Effector memory CD4-positive, alpha-beta T cell (primary cell): Measurements from ENCODE around the gene SPAG9.

Source experiments
- DNase-seq, 3 donors: peaks; one replicate each; pipeline ENCODE4 v3.0.0-alpha.2; 2020
- H3K27ac ChIP-seq: 2 replicates; pipeline ENCODE4 v1.7.0; 2013; ENCODE audit warnings: mild to moderate bottlenecking, low read length, moderate library complexity; ENCODE audit not compliant: insufficient read depth, poor library complexity, severe bottlenecking
- H3K27me3 ChIP-seq: replicated peaks from 2 replicates; pipeline ENCODE4 v1.7.0; 2013; ENCODE audit warnings: mild to moderate bottlenecking, low read length; ENCODE audit not compliant: insufficient read depth, control insufficient read depth, poor library complexity, severe bottlenecking
- H3K36me3 ChIP-seq: 2 replicates; pipeline ENCODE4 v1.7.0; 2013; ENCODE audit warnings: mild to moderate bottlenecking, low read length, moderate library complexity; ENCODE audit not compliant: control insufficient read depth, insufficient read depth
- H3K4me1 ChIP-seq: 2 replicates; pipeline ENCODE4 v1.7.0; 2013; ENCODE audit warnings: low read length, mild to moderate bottlenecking; ENCODE audit not compliant: control insufficient read depth, insufficient read depth, poor library complexity, severe bottlenecking
- H3K4me3 ChIP-seq: 2 replicates; pipeline ENCODE4 v1.7.0; 2013; ENCODE audit warnings: low read length, low read depth, mild to moderate bottlenecking; ENCODE audit not compliant: insufficient read depth, poor library complexity, severe bottlenecking
- H3K9me3 ChIP-seq: 2 replicates; pipeline ENCODE4 v1.7.0; 2013; ENCODE audit warnings: mild to moderate bottlenecking, low read length, moderate library complexity; ENCODE audit not compliant: control insufficient read depth

Gene SPAG9

DNA sequence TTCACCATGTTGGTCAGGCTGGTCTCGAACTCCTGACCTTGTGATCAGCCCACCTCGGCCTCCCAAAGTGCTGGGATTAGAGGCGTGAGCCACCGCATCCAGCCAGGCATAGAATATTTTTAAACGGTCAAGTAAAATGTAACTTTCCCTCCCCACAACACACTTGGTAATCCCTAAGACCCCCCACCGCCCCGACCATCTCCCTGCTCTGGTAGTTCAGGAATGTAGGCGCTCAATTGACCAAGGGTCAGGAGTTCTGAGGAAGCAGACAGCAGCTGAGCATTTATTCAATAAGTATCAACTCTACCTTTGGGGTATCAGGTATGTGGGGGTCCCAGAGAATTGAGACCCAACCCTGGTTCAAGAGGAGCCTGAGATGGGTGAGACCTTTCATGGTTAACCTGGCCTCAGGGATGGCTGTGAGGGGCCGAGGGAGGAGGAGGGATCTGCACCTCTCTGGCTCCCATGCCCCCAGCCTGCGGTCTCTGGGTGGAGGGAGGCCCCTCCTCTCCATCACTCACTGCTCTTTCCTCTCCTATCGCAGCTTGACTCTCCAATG, 206.1 kb downstream of the SPAG9 start:
- no peak overlapping the region for H3K27ac ChIP-seq
- H3K27me3 ChIP-seq = no peaks in the 10 kb centered on the region
- H3K36me3 ChIP-seq = no peaks in the 10 kb centered on the region
- H3K4me1 ChIP-seq = peaks cover 61% of the 10 kb centered on the region
- no peaks in the 10 kb centered on the region for H3K9me3 ChIP-seq
- no peak for DNase-seq
- no peak overlapping the region for H3K4me3 ChIP-seq

- H3K4me3 ChIP-seq = no peak overlapping the region
- H3K27ac ChIP-seq = no peak overlapping the region
- H3K9me3 ChIP-seq = no peaks in the 10 kb centered on the region
- no peaks in the 10 kb centered on the region for H3K36me3 ChIP-seq
- no peak for DNase-seq
- no peaks in the 10 kb centered on the region for H3K27me3 ChIP-seq
- peaks cover 61% of the 10 kb centered on the region for H3K4me1 ChIP-seq
Observed at GRCh38 chr17:50913120-50913519, 207.5 kb downstream of the SPAG9 start.
